Mesangial cell (primary cell): ENCODE results near the gene SASH3. TPM values are rescaled to one million over a fixed set of nuclear protein-coding genes. Genes with fewer than 3 reads are reported as not detected.

Source experiments
- total RNA-seq: library from RNA; depleted of rRNA; stranded (reverse); fragments of >200 nt; gene quantifications from 2 replicates; pipeline ENCODE4 v1.2.3, GENCODE V29; 2015

The SASH3 gene
- not detected in 2 replicates for total RNA-seq

GRCh38 chrX:129779747-129780146 is at the start of gene SASH3:
SASH3 (plus strand) TSS chrX:129779949; CDS start chrX:129780098, 149 bp downstream.

GRCh38 chrX:129738466-129739308 is 41.1 kb upstream of the SASH3 start, which contains the start of gene XPNPEP2:
XPNPEP2 (plus strand) TSS chrX:129738979; CDS start chrX:129739214, 235 bp downstream.

GRCh38 chrX:129843459-129844306 is 63.9 kb downstream of the SASH3 start, which contains the start of gene ZDHHC9:
ZDHHC9 (minus strand) TSS chrX:129843886; CDS start chrX:129841945, 1,941 bp downstream.

Other genes starting within 250 kb of the SASH3 start
- gene OCRL, start 239.7 kb upstream of the SASH3 start, total RNA-seq, result 12.7 and 15.8 TPM in 2 replicates
- 0.33 TPM in 1 of 2 replicates, not detected in the other for gene APLN, start 125.0 kb upstream of the SASH3 start, total RNA-seq
- not detected in 2 replicates for gene XPNPEP2, start 41.0 kb upstream of the SASH3 start, total RNA-seq
- gene ZDHHC9, start 63.9 kb downstream of the SASH3 start, total RNA-seq, result 14.0 and 25.0 TPM in 2 replicates
- 5.5 and 8.6 TPM in 2 replicates for gene UTP14A, start 126.2 kb downstream of the SASH3 start, total RNA-seq
- gene BCORL1, start 202.7 kb downstream of the SASH3 start, total RNA-seq, result 3.6 and 6.2 TPM in 2 replicates